Stimulated activated CD4-positive, alpha-beta T cell treated with anti-CD3 and anti-CD28 coated beads, Interleukin-4, amount 100 ng/mL, for 1 hour (primary cell): Measurements from ENCODE around the gene COQ5.
"Not testable (repeated sequence)": the region's sequence is repeated elsewhere in the genome, so short reads cannot be mapped to it uniquely, and the experiment has no call there.

Source experiments
- DNase-seq: peaks from one replicate; pipeline ENCODE4 v3.0.0-alpha.2; 2020

COQ5 gene

GRCh38 chr12:120528861-120529525, at the start of gene COQ5:
TSS of gene COQ5 (minus strand) at chr12:120529158. CDS start at chr12:120529141, 17 bp downstream.
- DNase-seq: peak; percentile 86

- DNase-seq: no peak
Measured at GRCh38 chr12:120574106-120574505, 45.1 kb upstream of the COQ5 start.

- no peak for DNase-seq
Measured at GRCh38 chr12:120573560-120573959, 44.6 kb upstream of the COQ5 start.

- DNase-seq: no peak
Measured at GRCh38 chr12:120571299-120571698, 42.3 kb upstream of the COQ5 start.

- DNase-seq: no peak
Measured at GRCh38 chr12:120563495-120563894, 34.5 kb upstream of the COQ5 start.

GRCh38 chr12:120562906-120563305, 33.9 kb upstream of the COQ5 start:
- no peak for DNase-seq

- DNase-seq: no peak
Measured at GRCh38 chr12:120557589-120557988, 28.6 kb upstream of the COQ5 start.

GRCh38 chr12:120554678-120555077, 25.7 kb upstream of the COQ5 start:
- DNase-seq: no peak

- DNase-seq: no peak
Measured at GRCh38 chr12:120546050-120546386, 17.1 kb upstream of the COQ5 start.

- DNase-seq: no peak
Measured at GRCh38 chr12:120544691-120545090, 15.7 kb upstream of the COQ5 start.

- DNase-seq: no peak
Measured at GRCh38 chr12:120542166-120542565, 13.2 kb upstream of the COQ5 start.

- DNase-seq: no peak
Measured at GRCh38 chr12:120540445-120540844, 11.5 kb upstream of the COQ5 start.

- DNase-seq: no peak
Measured at GRCh38 chr12:120539303-120539702, 10.3 kb upstream of the COQ5 start.

- DNase-seq: no peak
Measured at GRCh38 chr12:120538281-120539156, 9.6 kb upstream of the COQ5 start.

- DNase-seq: no peak
Measured at GRCh38 chr12:120537856-120538220, 8.9 kb upstream of the COQ5 start.

GRCh38 chr12:120536064-120536791, 7.3 kb upstream of the COQ5 start:
- DNase-seq: peak; percentile 9

- DNase-seq: peak; percentile 54
Measured at GRCh38 chr12:120534703-120535655, 6.0 kb upstream of the COQ5 start.

- DNase-seq: peak; percentile 60
Measured at GRCh38 chr12:120534203-120534702, 5.3 kb upstream of the COQ5 start, which contains the start of gene RNF10. TSS of gene RNF10 (plus strand) at chr12:120534356. CDS start at chr12:120534812, 456 bp downstream.

- DNase-seq: no peak
Measured at GRCh38 chr12:120532701-120533238, 3.8 kb upstream of the COQ5 start.

- not testable (repeated sequence) for DNase-seq
Measured at GRCh38 chr12:120530418-120530761, 1.4 kb upstream of the COQ5 start.

- DNase-seq: no peak
Measured at GRCh38 chr12:120529641-120530417, 871 bp upstream of the COQ5 start.
